HepG2 (cell line): ENCODE measurements around the gene BTN1A1. TPM values are rescaled to one million over a fixed set of nuclear protein-coding genes. Genes with fewer than 3 reads are reported as not detected.

Experiments used
- AGO1 ChIP-seq: fragments of 200-400 bp; formaldehyde crosslinking; IDR thresholded peaks from 2 replicates; pipeline ENCODE4 v1.6.1; 2017; ENCODE audit warnings: mild to moderate bottlenecking, low read depth, low read length, moderate library complexity; ENCODE audit not compliant: poor library complexity, severe bottlenecking
- CENPT ChIP-seq: sonication (generic); formaldehyde crosslinking; IDR thresholded peaks from 2 replicates; pipeline ENCODE4 v1.8.0; 2022; ENCODE audit warnings: low read depth, mild to moderate bottlenecking, moderate library complexity, missing genetic modification reagents
- DNMT1 ChIP-seq: sonication (generic); formaldehyde crosslinking; IDR thresholded peaks from 2 replicates; pipeline ENCODE4 v1.5.1; 2020; ENCODE audit warnings: mild to moderate bottlenecking, missing genetic modification reagents
- FOSL2 ChIP-seq: sonication (generic); formaldehyde crosslinking; IDR thresholded peaks from 2 replicates; pipeline ENCODE4 v1.4.0; 2020; ENCODE audit warnings: missing genetic modification reagents
- HMG20A ChIP-seq: IDR thresholded peaks from 2 replicates; pipeline ENCODE4 v1.6.1; 2016; ENCODE audit warnings: borderline replicate concordance
- HNRNPLL ChIP-seq: fragments of 200-400 bp; formaldehyde crosslinking; IDR thresholded peaks from 2 replicates; pipeline ENCODE4 v1.6.1; 2017; ENCODE audit warnings: mild to moderate bottlenecking, low read depth, low read length; ENCODE audit not compliant: poor library complexity, severe bottlenecking
- KDM4B ChIP-seq: sonication (generic); formaldehyde crosslinking; IDR thresholded peaks from 2 replicates; pipeline ENCODE4 v1.4.0; 2020; ENCODE audit warnings: missing genetic modification reagents
- KMT2A ChIP-seq: sonication (generic); formaldehyde crosslinking; IDR thresholded peaks from 2 replicates; pipeline ENCODE4 v1.4.0; 2020; ENCODE audit warnings: missing genetic modification reagents
- MTA1 ChIP-seq: sonication (generic); formaldehyde crosslinking; IDR thresholded peaks from 2 replicates; pipeline ENCODE4 v1.4.0; 2020; ENCODE audit warnings: missing genetic modification reagents, mild to moderate bottlenecking, borderline replicate concordance
- MTA3 ChIP-seq: sonication (generic); formaldehyde crosslinking; IDR thresholded peaks from 2 replicates; pipeline ENCODE4 v1.4.0; 2020; ENCODE audit warnings: missing genetic modification reagents
- NCOA2 ChIP-seq: sonication (generic); formaldehyde crosslinking; IDR thresholded peaks from 2 replicates; pipeline ENCODE4 v1.8.0; 2022; ENCODE audit warnings: inconsistent platforms
- NRL ChIP-seq: sonication (generic); formaldehyde crosslinking; IDR thresholded peaks from 2 replicates; pipeline ENCODE4 v1.5.0; 2020; ENCODE audit warnings: missing genetic modification reagents, mild to moderate bottlenecking, moderate library complexity, borderline replicate concordance
- SALL1 ChIP-seq: sonication (generic); formaldehyde crosslinking; IDR thresholded peaks from 2 replicates; pipeline ENCODE4 v1.8.0; 2022; ENCODE audit warnings: mild to moderate bottlenecking, missing genetic modification reagents
- TBP ChIP-seq: sonication (generic); formaldehyde crosslinking; IDR thresholded peaks from 2 replicates; pipeline ENCODE4 v1.5.0; 2020; ENCODE audit warnings: missing genetic modification reagents
- TFDP1 ChIP-seq: IDR thresholded peaks from 2 replicates; pipeline ENCODE4 v1.6.1; 2016; ENCODE audit warnings: missing compliant biosample characterization, missing genetic modification reagents, borderline replicate concordance
- THAP9 ChIP-seq: sonication (generic); formaldehyde crosslinking; IDR thresholded peaks from 2 replicates; pipeline ENCODE4; 2020; ENCODE audit warnings: missing genetic modification reagents, mild to moderate bottlenecking, borderline replicate concordance
- ZFP91 ChIP-seq: sonication (generic); formaldehyde crosslinking; IDR thresholded peaks from 2 replicates; pipeline ENCODE4 v1.9.0; 2022; ENCODE audit warnings: missing genetic modification reagents, mild to moderate bottlenecking, borderline replicate concordance
- ZGPAT ChIP-seq: IDR thresholded peaks from 2 replicates; pipeline ENCODE4 v1.6.1; 2016; ENCODE audit warnings: mild to moderate bottlenecking
- ZNF446 ChIP-seq: sonication (generic); formaldehyde crosslinking; IDR thresholded peaks from 2 replicates; pipeline ENCODE4 v1.5.0; 2020; ENCODE audit warnings: mild to moderate bottlenecking, missing genetic modification reagents
- ZNF546 ChIP-seq: sonication (generic); formaldehyde crosslinking; conservative IDR thresholded peaks from 2 replicates; pipeline ENCODE4 v1.8.1; 2023; ENCODE audit warnings: mild to moderate bottlenecking, missing genetic modification reagents
- ZNF746 ChIP-seq: sonication (generic); formaldehyde crosslinking; IDR thresholded peaks from 2 replicates; pipeline ENCODE4 v1.8.0; 2022; ENCODE audit warnings: mild to moderate bottlenecking, missing genetic modification reagents
- ZNF891 ChIP-seq: sonication (generic); formaldehyde crosslinking; IDR thresholded peaks from 2 replicates; pipeline ENCODE4 v1.5.0; 2020; ENCODE audit warnings: mild to moderate bottlenecking, missing genetic modification reagents
- ZSCAN22 ChIP-seq: sonication (generic); formaldehyde crosslinking; IDR thresholded peaks from 2 replicates; pipeline ENCODE4 v1.4.0; 2020; ENCODE audit warnings: mild to moderate bottlenecking, missing genetic modification reagents
- ZSCAN25 ChIP-seq: sonication (generic); formaldehyde crosslinking; IDR thresholded peaks from 2 replicates; pipeline ENCODE4 v1.8.0; 2022; ENCODE audit warnings: mild to moderate bottlenecking, missing genetic modification reagents
- polyA plus RNA-seq, 8 experiments: library from polyadenylated mRNA; depleted of rRNA in 3 of 8; stranded (reverse) in 7 of 8; unstranded in 1 of 8; fragments of >200 nt; fragmentation: Illumina TruSeq in 4 of 8; extraction: Trizol in 4 of 8; gene quantifications; 2 replicates each; pipeline versions ENCODE4 v1.2.1 to v1.2.3, GENCODE V29; 2011 to 2016; ENCODE audit warnings: low read depth in 4 of 8, missing spikeins in 1 of 8, mixed read lengths in 1 of 8; ENCODE audit not compliant: insufficient read depth in 1 of 8
- total RNA-seq, 5 experiments: library from RNA; depleted of rRNA; stranded (reverse); fragments of >200 nt; fragmentation: Illumina TruSeq; extraction: Trizol; gene quantifications; 2 replicates each; pipeline ENCODE4 v1.2.3, GENCODE V29; 2016; ENCODE audit warnings: low read depth in 1 of 5

BTN1A1 gene
- total and polyA plus RNA-seq, 2 of the 13 experiments (the other 11 are each of a cell fraction or from before 2014, with no cell fraction given): 0.04 TPM; not detected in 1

- TF ChIP-seq ZGPAT (0 out of 2 replicates have a peak, but pooled peaks have one; percentile 23), KMT2A (CRISPR knock-in tag) (0 out of 2 replicates have a peak, but pooled peaks have one; percentile 17), ZFP91 (CRISPR knock-in tag) (peak; percentile 71; the same call in 1 of the 2 replicates), MTA3 (no peak), CENPT (CRISPR knock-in tag) (no peak), THAP9 (CRISPR knock-in tag) (0 out of 2 replicates have a peak, but pooled peaks have one; percentile 26), TFDP1 (CRISPR knock-in tag) (peak; percentile 43; the same call in 1 of the 2 replicates), ZNF546 (CRISPR knock-in tag) (no peak), TBP (CRISPR knock-in tag) (no peak), ZSCAN25 (CRISPR knock-in tag) (no peak), NCOA2 (CRISPR knock-in tag) (no peak), SALL1 (peak; percentile 51; the same call in 1 of the 2 replicates), FOSL2 (CRISPR knock-in tag) (no peak), ZSCAN22 (no peak), MTA1 (peak; percentile 81; the same call in 1 of the 2 replicates), HMG20A (CRISPR knock-in tag) (no peak), ZNF446 (peak; percentile 50; the same call in 1 of the 2 replicates), AGO1 (peak; percentile 37), ZNF746 (0 out of 2 replicates have a peak, but pooled peaks have one; percentile 31), NRL (0 out of 2 replicates have a peak, but pooled peaks have one; percentile 35), DNMT1 (0 out of 2 replicates have a peak, but pooled peaks have one; percentile 28), ZNF891 (CRISPR knock-in tag) (peak; percentile 61; the same call in 1 of the 2 replicates), HNRNPLL (peak; percentile 92), KDM4B (CRISPR knock-in tag) (0 out of 2 replicates have a peak, but pooled peaks have one; percentile 46)
These were observed 1.4 kb downstream of the BTN1A1 start (continued) for GRCh38 chr6:26501482-26501986.
